PFSK-1 (cell line): ENCODE results near the gene CD300H.

ENCODE experiments used
- FOXP2 ChIP-seq: optimal IDR thresholded peaks from 2 replicates; pipeline ENCODE3; 2011; ENCODE audit warnings: borderline replicate concordance, control low read depth, inconsistent platforms; ENCODE audit not compliant: insufficient read depth; ENCODE audit errors: extremely low read length, extremely low read depth
- POLR2AphosphoS5 ChIP-seq: IDR thresholded peaks from 2 replicates; pipeline ENCODE4 v1.6.1; 2012; ENCODE audit warnings: low read depth, mild to moderate bottlenecking, control low read depth, low read length, moderate library complexity
- SIN3A ChIP-seq: IDR thresholded peaks from 2 replicates; pipeline ENCODE4 v1.6.1; 2012; ENCODE audit warnings: mild to moderate bottlenecking, low read length, moderate library complexity, borderline replicate concordance; ENCODE audit not compliant: insufficient read depth
- TF ChIP-seq, protein P1 (sequence below), 2 experiments: IDR thresholded peaks; 2 replicates each; pipeline versions ENCODE4 v1.6.1 to v1.8.0; 2011 to 2012; ENCODE audit warnings: low read depth in 2 of 2, low read length in 2 of 2, control low read depth in 1 of 2, inconsistent platforms in 1 of 2, mild to moderate bottlenecking in 1 of 2, moderate library complexity in 1 of 2; ENCODE audit not compliant: insufficient read depth in 1 of 2

DNA sequence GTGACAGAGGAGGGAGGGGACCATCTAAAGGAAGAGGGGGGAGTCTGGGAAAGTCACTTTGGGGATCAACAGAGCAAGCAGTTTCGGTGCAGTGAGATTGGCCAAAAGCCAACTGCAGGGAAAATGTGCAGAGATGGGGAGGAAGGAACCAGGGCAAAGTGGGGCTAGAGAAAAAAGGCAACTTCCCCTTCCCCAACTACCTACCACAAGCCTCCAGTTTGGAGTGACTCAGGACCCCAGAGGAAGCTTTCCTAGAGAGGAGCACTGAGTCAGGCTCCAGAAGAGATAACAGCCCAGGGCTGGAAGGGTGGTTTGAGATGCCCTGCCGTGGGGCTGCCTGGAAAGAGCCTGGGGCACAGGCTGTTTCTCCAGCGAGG lies 31.7 kb upstream of the CD300H start:
- TF ChIP-seq, protein P1, sequence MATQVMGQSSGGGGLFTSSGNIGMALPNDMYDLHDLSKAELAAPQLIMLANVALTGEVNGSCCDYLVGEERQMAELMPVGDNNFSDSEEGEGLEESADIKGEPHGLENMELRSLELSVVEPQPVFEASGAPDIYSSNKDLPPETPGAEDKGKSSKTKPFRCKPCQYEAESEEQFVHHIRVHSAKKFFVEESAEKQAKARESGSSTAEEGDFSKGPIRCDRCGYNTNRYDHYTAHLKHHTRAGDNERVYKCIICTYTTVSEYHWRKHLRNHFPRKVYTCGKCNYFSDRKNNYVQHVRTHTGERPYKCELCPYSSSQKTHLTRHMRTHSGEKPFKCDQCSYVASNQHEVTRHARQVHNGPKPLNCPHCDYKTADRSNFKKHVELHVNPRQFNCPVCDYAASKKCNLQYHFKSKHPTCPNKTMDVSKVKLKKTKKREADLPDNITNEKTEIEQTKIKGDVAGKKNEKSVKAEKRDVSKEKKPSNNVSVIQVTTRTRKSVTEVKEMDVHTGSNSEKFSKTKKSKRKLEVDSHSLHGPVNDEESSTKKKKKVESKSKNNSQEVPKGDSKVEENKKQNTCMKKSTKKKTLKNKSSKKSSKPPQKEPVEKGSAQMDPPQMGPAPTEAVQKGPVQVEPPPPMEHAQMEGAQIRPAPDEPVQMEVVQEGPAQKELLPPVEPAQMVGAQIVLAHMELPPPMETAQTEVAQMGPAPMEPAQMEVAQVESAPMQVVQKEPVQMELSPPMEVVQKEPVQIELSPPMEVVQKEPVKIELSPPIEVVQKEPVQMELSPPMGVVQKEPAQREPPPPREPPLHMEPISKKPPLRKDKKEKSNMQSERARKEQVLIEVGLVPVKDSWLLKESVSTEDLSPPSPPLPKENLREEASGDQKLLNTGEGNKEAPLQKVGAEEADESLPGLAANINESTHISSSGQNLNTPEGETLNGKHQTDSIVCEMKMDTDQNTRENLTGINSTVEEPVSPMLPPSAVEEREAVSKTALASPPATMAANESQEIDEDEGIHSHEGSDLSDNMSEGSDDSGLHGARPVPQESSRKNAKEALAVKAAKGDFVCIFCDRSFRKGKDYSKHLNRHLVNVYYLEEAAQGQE (IDR thresholded peaks at IDR 0.05; ENCODE audit: insufficient read depth in 1 of 2, low read depth in 2 of 2, low read length in 2 of 2) = no peak
- TF ChIP-seq POLR2AphosphoS5 (no peak), FOXP2 (no peak), SIN3A (no peak)
